GM18867 (cell line): ENCODE results near the gene VAC14.
"Not testable (repeated sequence)": the region's sequence is repeated elsewhere in the genome, so short reads cannot be mapped to it uniquely, and the experiment has no call there.

ENCODE experiments used
- ATAC-seq: cut with Tn5 transposase; IDR thresholded peaks from one replicate; pipeline ENCODE4 v1.9.1; 2021; ENCODE audit warnings: mild to moderate bottlenecking, moderate library complexity; ENCODE audit not compliant: unreplicated experiment

Gene VAC14

DNA sequence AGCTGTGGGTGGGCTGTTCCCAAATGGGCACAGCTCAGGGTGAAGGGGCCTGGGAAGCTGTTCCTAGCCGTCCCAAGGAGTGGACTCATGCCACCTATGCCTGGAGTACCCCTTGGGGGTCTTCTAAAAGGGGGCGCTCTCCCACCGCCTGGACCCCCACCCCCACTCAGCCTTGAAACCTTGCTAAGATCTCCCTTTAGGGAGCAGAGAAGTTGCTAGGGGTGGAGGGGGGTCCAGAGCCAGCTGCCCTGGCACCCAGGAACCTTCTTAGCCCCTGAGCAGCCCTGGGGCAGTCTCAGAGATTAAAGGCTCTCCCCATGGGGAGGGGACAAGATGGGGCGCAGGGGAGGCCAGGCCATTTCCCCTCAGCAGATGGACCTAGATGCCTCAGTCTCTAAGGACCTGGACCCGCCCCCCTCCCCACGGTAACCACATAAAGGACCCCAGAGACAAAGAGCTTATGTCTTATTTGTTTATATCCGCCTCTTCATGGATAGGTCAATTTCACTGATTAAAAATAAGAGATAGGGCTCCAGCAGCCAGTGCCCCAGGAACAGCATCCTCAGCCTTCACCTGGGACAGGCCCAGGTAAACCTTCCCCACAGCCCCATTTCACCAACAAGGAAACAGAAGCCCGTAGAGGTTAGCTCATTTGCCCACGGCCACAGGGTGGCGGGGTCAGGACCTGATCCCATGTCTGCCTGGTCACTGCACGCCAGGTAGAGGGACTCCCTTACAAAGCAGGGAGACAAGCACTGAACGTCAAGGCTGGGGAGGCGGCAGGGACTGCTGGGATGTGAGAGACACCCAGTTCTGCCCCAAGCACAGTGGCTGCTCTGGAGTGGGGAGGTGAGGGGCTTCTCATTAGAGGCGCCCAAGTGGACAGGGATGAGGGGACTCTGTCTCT is 118.5 kb downstream of the VAC14 start:
- ATAC-seq = no peak

DNA sequence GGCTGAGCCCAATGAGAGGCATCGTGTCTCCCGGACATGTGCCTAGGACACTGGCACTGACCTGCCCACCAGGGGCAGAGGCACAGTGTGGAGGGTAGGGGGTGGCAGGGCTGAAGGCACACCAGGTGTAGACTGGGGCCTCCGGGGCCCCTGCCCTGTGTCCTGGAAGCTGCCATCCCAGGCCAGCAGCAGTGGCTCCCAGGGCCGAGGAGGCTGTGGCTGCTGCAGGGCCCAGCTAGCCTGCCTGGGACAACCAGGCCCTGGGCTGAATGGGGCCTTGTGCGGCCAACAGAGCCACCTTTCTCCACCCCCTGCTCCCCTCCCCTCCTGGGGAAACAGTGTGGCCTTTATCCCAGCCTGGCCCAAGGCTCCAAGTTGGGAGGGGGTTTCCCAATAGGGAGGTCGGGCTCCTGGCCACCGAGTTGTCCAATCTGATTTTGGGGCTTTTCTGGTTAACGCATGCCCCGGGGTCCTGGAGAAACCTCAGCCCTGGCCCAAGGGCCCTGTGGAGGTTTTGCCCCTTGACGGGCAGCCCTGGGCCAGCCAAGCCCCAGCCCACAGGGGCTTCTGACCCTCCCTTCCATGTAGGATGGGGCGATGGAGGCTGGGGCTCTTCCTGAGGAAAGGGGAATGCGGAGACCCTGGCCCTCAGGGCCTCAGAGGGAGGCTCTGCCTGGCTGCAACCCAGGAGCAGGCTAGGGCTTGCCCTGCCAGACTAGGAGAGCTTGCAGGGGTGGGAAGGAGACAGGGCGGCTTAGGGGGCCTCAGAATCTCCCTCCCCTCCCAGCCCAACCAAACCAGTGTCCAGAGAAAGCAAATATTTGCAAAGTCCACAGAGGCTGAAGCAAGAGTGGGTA is 119.3 kb downstream of the VAC14 start:
- ATAC-seq = no peak

DNA sequence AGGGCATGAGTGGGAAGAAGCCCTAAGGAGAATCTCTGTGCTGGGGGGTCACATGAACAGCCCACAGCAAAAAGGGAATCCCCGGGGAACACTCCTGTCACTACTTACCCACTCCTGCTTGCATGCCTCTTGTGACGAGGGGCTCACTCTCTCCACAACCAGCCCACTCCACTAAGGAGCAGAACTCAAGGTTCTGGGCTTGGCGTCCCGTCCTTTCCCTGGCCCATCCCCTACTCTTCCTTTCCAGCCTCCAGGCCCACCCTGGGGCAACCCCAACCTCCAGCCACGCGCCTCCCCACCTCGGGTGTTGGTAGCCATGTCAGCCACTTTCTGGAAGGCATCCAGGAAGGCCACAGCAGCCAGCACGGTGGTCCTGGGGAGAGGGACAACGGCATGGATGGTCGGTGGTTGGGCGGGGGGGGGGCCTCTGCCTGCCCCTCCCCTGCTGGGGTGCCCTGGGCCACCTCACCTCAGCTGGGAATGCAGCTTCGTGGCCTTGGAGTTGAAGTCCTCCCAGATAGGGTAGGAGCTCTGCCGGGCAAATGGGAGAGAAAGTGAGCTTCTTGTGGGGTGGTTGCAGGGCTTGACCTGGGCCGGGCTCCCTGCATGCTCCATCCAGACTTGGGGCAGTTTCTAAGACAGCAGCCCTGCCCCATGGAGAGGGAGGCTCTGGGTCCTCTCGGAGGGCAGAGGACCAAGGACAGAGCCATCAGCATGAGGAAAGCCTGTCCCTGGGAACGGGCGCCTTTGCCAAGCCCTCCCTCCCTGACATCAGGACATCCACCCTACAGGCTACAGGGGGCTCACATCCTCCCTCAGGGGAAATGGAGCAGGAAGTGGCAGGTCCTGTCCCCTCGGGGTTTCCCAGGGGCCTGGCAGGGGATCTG is 120.2 kb downstream of the VAC14 start:
- ATAC-seq = no peak

DNA sequence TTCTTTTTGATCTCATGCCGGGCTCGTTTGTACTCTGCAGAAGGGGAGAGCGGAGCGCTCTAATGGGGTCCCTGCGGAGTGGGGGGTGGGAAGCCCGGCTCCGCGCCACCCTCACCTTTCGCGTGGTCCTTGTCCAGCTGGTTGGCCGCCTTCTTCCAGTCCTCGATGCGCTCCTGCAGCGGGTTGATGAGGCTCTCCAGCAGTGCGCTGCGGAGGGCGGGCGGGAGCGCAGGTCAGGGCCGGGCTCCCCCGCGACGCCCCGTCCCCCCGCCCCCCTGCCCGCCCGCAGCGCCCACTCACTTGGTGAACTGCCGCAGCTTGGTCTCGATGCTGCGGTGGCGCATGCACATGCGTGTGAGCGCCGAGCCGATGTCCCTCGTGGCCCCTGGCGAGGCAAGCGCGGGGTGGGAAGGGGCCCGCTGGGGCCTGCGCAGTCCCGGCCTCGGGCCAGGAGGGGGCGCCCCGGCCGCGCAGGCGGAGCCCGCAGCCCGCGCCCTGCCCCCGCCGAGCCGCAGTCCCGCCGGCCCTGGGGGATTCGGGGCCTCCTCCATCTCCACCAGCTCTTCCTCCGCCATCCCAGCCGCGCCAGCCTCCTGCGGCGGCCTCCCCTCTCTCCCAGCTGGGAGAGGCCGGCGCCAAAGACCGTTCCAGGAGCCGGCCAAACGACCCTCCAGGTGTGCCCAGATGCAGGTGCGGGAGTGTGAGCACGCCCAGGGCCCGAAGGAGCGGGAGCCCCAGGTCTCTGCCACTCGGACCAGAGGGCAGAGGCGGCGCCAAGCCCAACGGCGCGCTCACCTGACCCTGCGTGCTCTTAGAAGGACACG is 121.1 kb downstream of the VAC14 start:
- ATAC-seq = no peak

DNA sequence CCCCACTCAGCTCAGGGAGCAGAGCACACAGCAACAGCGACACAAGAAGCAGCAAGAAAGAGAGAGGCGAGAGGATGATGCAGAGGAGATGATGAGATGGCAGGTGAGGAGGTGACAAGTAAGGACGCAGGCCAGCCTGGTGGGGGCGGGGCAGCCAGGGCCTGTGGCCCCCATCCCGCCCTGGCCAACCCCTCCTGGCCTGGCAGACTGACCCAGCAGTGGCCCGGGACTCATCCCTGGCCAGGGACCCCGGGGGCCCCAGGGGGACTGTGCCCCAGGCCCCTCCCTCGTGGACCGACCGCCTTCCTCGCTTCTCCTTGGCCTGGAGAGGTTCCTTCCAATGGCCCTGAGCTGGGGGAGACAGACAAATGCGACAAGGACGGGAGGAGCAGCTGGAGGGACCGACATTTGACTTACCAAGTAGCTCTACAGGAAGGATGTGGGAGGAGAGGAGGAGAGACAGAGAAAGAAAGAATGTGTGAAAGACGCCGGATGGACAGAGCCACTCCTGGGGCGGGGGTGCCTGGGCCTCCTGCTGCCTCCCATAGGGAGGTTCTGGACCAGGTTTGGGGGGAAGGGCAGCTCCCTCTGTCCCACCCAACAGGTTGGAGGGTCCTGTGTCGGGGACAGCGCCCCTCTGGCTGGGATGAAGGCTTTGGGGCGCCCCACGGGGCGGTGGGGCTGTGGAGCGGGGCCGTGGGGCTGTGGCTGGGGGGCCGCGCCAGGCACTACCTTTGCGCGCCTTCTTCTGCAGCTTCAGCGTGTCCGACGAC is 121.9 kb downstream of the VAC14 start:
- ATAC-seq = no peak

DNA sequence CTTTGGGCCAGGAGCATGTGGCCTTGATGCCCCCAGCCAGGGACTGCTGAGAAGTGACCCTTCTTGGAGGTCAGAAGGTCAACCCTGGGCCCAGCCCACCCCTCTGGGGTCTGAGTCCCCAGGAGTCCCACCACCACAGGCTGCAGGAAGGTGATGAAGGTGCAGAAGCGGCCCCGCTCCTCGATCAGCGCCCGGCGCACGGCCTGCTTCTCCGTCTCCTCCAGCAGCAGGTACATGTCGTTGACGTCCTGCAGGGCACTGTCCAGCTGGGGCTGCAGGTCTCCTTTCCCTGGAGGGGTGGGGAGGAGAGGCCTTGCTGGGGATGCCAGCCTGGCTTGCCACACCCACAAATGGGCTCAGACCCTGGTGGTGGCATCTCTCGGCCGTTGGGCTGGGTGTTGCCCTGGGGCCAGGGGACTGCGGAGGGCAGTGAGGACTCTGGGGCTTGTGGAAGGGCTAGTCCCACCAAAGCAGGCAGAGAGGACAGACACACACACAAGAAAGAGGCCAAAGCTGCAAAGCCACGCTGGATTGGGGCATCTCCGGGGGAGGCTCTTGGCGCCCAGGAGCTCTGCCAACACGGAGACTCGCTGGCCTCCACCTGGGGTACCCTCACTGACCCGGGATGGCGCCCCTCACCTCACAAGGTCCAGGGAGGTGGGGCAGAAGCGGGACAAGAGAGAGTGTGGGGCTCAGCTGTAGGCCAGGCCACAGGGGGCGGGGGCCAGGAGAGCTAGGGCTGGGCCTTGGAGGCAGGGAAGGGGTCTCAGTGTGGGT is 122.6 kb downstream of the VAC14 start:
- no peak for ATAC-seq

DNA sequence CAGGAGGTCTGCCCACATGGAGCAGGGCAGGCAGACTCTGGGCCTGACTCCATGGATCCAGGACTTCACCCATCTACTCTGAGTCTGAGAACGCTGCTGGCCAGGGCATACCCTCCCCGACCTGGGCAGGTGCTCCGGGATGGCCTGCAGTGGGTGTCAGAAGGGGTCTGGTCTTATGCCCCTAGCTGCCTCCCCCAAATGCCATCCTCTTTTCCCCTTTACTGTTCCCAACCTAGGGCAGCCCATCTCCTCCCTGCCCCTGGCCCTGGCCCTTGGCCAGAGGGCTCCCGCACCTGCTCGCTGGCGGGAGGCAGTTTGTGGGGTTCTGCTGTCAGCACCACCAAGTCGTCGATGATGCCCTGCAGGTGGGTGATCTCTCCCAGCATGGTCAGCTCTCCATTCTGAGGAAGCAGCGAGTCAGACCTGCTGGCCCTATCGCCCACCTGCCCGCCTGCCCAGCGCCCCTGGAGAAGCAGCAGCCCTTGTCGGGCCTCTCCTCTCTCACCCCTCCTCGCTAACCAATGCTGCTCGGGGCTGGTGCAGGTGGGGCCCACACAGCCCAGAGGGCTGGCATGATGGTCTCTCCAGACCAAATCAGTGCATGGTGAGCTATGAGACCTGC is 123.3 kb downstream of the VAC14 start:
- no peak for ATAC-seq

DNA sequence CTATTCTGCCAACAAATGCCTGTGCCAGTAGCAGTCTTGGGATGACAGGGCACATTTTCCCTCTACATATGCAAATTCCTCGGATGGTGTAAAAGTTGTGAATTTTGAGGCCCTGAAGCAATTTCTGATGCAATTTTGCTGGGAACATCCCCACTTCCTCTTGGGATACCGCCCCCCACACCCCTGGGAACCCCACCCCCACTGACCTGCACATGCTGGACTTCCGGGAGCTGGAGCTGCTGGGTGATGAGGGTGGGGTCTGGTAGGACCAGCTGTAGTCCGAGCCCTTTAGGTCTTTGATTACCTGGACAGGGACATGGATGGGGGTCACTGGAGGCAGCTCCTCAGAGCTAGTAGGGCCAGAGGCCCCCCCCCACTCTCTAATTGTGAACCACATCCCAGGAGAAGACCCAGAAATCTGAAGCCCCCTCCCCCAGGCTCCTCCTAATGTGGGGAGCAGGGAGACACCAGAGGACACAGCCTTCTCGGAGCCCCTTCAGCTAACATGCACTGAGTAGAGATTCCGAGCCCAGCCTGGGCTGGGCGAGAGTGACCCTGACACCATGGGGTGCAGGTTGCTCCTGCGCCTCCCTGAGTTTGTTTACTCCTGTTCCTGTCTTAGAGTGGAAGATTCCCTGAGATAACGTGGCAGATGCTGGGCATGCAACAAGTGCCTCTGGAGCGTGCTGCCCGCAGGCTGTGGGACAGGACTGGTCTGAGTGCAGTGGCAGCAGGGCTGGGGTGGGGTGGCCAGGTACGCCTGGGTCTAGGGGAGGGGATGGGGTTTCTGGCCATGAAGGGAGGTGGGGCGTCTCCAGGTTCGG is 124.1 kb downstream of the VAC14 start:
- no peak for ATAC-seq

DNA sequence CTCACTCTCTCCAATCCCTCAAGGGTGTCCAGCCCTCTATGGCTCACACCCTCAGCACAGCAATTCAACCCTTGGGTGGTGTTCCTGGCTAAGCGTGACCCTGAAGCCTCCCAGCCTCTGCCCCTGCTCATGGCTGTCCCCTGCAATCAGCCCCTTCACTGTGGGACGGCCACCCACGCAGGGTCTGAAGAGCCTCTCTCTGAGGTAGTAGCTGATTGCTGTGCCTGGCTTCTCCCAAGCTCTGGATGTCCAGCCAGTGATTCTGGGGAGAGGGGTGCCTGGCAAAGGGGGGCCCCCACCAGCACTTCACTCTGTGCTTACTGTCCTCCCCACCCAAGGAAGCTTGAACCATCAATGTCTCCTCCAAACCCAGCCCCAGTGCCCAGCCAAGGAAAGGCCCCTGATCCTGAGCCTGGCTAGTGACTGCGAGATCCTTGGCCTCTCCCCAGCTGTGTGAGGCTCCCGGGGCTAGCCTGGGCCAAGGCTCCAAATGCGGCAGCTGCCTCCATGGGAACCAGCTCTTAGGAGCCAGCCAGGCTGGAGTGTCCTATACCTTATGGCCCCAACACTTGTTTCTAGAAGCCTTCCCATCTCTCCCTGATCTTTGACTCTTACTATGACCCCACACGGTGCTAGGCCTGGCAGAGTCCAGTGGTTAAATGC is 125.0 kb downstream of the VAC14 start:
- no peak for ATAC-seq

DNA sequence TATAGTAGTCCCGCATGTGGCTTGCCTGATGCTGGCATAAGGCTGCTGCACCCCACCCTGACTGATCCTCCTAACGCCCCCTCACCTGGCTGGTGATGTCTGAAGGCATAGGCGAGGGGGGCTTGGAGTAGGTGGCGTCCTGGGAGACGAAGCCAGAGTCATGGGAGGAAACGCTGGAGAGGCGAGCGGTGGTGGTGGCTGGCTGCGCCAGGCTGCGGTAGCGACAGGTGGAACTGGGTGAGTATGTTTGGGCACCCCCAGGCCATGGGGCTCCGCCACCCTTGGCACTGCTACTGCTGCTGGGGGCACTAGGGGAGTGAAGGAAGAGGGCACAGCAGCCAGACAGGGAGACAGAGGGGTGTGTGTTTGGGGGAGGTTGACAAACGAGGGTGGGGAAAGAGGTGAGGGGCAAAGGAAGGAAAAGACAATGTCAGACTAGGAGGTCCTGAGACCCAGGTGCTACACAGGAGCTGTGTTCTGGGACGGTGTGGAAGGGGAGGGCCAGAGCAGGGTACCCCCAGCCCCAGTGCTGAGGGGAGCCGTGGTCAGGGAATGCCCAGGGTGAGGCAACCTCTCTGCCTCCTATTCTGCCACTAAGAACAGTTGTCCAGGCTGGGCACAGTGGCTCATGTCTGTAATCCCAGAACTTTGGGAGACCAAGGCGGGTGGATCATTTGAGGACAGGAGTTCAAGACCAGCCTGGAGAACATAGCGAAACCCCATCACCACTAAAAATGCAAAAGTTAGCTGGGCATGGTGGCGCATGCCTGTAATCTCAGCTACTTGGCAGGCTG is 126.5 kb downstream of the VAC14 start:
- ATAC-seq = no peak

DNA sequence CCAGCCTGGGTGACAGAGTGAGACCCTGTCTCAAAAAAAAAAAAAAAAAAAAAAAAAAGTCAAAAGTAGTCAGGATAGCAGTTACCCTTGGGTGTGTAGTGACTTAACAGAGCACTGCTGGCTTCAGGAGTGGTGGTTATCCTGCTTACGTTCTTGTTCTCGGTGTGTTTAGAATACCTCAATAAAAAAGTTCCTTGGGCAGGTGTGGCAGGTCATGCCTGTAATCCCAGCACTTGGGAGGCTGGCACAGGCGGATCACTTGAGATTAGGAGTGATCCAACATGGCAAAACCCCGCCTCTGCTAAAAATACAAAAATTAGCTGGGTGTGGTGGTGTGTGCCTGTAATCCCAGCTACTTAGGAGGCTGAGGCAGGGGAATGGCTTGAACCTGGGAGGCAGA is 130.0 kb downstream of the VAC14 start:
- not testable (repeated sequence) for ATAC-seq

DNA sequence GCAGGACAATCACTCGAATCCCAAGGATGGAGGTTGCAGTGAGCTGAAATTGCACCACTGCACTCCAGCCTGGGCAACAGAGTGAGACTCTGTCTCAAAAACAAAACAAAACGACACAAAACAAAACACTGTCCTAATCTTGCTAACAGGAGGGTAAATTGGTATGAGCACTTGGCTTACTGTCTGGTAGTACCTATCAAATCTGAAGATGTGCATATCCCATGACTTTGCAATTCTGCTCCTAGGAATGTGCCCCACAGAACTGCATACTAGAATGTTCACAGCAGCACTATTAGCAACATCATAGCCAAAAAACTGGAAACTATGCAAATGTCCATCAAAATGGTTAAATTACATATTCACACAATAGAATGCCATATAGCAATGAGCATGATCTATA is 130.8 kb downstream of the VAC14 start:
- ATAC-seq = no peak

DNA sequence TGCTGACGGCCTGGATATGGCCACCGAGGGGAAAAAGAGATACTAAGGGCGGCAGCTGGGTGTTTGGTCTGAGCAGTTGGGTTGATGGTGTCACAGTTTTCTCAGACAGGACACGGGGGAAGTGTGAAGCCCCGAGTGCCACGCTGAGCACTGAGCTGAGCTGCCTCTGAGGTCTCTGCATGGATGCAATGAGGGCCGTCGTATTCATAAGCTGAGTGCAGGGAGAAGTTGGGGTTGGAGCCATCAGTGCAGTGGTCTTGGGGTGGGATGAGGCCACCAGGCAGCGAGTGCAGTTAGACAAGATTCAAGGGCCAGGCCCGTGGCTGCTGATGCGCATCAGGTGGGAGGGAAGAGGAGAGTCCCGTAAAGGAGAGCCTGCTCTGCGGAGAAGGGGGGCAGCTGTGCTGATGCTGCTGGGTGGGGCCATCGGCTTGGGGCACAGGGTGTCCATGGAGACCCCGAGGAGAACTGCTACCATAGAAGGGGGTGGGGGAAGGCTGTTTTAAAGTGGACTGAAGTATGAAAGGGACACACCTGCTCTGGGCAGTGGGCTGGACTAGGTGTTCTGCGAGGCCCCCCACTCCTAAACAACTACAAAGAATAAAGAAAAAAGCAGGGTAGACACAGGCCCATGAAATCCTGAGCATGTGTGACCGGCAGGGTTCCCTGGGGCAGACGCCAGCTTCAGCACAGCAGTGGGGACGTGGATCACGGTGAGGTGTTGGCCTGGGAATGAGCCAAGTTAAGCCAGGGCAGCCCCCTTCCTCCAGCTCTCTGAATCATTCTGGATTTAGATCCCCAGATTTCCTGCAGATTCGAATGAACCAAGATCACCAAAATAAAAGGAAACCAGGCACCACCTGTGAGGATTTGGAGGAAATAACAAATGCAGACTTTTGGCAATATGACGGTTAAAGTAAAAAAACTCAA is 134.9 kb downstream of the VAC14 start:
- ATAC-seq = no peak

DNA sequence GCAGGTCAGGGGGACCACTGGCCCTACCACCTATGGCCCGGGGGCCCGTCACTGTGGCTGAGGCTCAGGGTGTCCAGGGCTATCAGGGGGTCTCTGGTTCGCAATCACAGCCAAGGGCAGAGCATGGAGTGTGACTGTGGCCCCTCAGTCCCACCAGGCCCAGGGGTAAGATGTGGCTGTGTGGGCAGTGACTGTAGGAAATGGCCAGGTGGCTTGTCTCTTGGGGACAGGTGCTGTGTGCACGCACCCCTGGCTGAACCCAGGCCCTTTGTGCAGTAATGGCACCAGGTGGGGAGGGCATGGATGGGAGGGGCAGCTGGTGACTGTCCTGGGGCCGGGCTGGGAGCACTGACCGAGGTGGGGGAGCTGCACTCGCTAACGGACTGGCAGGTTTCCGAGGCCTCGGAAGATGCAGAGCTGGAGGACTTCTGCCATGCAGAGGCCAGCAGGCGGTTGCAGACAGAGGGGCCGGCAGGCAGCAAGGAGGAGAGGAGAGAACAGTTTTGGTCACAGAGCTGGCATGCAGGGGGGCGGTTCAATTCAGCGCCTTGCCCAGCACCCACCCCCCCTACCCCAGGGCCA is 135.8 kb downstream of the VAC14 start:
- no peak for ATAC-seq
